Measurements from ENCODE around the gene STAT5B. TPM values are rescaled to one million over a fixed set of nuclear protein-coding genes. Genes with fewer than 3 reads are reported as not detected.
A peak's percentile ranks its signal among the peaks of the same experiment; 100 is the strongest.

Gene STAT5B
- total RNA-seq, 2 donors from 2014 or later, result 35.7 to 51.4 TPM

DNA sequence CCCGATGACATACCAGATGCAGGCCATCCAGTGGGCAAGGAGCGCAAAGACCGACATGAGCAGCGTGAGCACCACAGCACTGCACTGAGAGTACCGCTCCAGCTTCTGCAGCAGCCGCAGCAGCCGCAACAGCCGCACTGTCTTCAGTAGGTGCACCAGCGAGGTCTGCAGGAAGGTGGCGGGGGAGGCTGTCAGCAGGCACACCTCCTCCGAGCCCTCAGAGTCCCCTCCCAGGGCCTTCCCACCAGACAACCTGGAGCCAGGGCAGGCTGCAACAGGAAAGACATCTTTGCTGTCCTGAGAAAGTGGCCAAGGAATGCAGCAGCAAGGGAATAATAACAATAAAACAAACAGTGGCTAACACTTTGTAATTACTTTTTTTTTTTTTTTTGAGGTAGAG is 104.4 kb downstream of the STAT5B start:
- Mint-ChIP-seq H3K4me1 (no peaks in the 10 kb centered on the region), H3K27ac (no peak overlapping the region), H3K4me3 (no peak overlapping the region), H3K27me3 (ENCODE audit: insufficient read depth) (peaks cover 12% of the 10 kb centered on the region), H3K9me3 (no peaks in the 10 kb centered on the region), H3K36me3 (ENCODE audit: low read depth) (no peaks in the 10 kb centered on the region)
- Histone ChIP-seq H3K9me3 (ENCODE audit: control insufficient read depth, low read length) (no peaks in the 10 kb centered on the region), H3K9ac (ENCODE audit: extremely low read depth, low read length, poor library complexity, severe bottlenecking) (no peak overlapping the region), H3K27ac (ENCODE audit: low read depth, low read length) (no peak overlapping the region), H3K4me3 (ENCODE audit: low read length) (no peak overlapping the region), H3K27me3 (ENCODE audit: control insufficient read depth, insufficient read depth, low read length, poor library complexity, severe bottlenecking) (no peaks in the 10 kb centered on the region), H3K36me3 (ENCODE audit: control insufficient read depth, insufficient read depth, low read length) (no peaks in the 10 kb centered on the region), H3K4me1 (ENCODE audit: control insufficient read depth, insufficient read depth, low read length) (no peaks in the 10 kb centered on the region)
- peak; percentile 75 for DNase-seq
- WGBS, 2 experiments (ENCODE audit: insufficient coverage in 1 of 2, insufficient read length in 1 of 2), result 69 to 74% methylated on average over 6 to 11 of the region's 11 CpGs
- TF ChIP-seq, protein P1, sequence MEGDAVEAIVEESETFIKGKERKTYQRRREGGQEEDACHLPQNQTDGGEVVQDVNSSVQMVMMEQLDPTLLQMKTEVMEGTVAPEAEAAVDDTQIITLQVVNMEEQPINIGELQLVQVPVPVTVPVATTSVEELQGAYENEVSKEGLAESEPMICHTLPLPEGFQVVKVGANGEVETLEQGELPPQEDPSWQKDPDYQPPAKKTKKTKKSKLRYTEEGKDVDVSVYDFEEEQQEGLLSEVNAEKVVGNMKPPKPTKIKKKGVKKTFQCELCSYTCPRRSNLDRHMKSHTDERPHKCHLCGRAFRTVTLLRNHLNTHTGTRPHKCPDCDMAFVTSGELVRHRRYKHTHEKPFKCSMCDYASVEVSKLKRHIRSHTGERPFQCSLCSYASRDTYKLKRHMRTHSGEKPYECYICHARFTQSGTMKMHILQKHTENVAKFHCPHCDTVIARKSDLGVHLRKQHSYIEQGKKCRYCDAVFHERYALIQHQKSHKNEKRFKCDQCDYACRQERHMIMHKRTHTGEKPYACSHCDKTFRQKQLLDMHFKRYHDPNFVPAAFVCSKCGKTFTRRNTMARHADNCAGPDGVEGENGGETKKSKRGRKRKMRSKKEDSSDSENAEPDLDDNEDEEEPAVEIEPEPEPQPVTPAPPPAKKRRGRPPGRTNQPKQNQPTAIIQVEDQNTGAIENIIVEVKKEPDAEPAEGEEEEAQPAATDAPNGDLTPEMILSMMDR (conservative IDR thresholded peaks at IDR 0.05), result peak; percentile 33

- Histone ChIP-seq H3K27me3 (ENCODE audit: control insufficient read depth, insufficient read depth, low read length, poor library complexity, severe bottlenecking) (no peaks in the 10 kb centered on the region), H3K4me1 (ENCODE audit: control insufficient read depth, insufficient read depth, low read length) (no peaks in the 10 kb centered on the region), H3K27ac (ENCODE audit: low read depth, low read length) (no peak overlapping the region), H3K4me3 (ENCODE audit: low read length) (no peak overlapping the region), H3K9ac (ENCODE audit: extremely low read depth, low read length, poor library complexity, severe bottlenecking) (no peak overlapping the region), H3K36me3 (ENCODE audit: control insufficient read depth, insufficient read depth, low read length) (no peaks in the 10 kb centered on the region), H3K9me3 (ENCODE audit: control insufficient read depth, low read length) (no peaks in the 10 kb centered on the region)
- Mint-ChIP-seq H3K27me3 (ENCODE audit: insufficient read depth) (peaks cover 5% of the 10 kb centered on the region), H3K9me3 (no peaks in the 10 kb centered on the region), H3K4me3 (no peak overlapping the region), H3K4me1 (no peaks in the 10 kb centered on the region), H3K27ac (no peak overlapping the region), H3K36me3 (ENCODE audit: low read depth) (no peaks in the 10 kb centered on the region)
- 95 to 98% methylated on average over 24 to 29 of the region's 29 CpGs for WGBS, 2 experiments (ENCODE audit: insufficient coverage in 1 of 2, insufficient read length in 1 of 2)
- TF ChIP-seq, protein P1 (conservative IDR thresholded peaks at IDR 0.05), result no peak
- no peak for DNase-seq
These were observed 106.8 kb downstream of the STAT5B start for GRCh38 chr17:42169351-42169750.

DNA sequence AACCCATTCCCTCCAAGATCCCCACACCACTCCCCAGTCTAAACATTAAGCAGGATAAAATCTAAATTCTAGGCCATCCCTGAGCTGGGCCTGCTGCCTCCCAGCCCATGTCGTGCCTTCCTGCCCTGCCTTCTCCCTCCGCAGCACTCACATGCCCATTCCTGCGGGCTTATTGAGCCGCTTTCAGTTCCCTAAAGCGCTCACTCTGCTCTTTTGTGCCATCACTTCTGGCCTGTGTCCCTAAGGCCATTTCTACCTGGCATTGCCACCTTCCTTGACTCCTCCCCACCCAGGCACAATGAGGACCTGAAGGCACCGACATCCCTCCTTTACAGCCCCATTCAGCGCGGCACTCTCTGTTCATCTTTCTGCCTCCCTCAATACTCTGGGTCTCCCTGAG is 108.4 kb downstream of the STAT5B start:
- no peak overlapping the region for H3K9ac ChIP-seq (ENCODE audit: extremely low read depth, low read length, poor library complexity, severe bottlenecking)
- TF ChIP-seq, protein P1 (conservative IDR thresholded peaks at IDR 0.05), result no peak

More for the DNA sequence above, 108.4 kb downstream of the STAT5B start:
- Histone ChIP-seq H3K4me3 (ENCODE audit: low read length) (no peak overlapping the region), H3K36me3 (ENCODE audit: control insufficient read depth, insufficient read depth, low read length) (no peaks in the 10 kb centered on the region), H3K27ac (ENCODE audit: low read depth, low read length) (no peak overlapping the region), H3K27me3 (ENCODE audit: control insufficient read depth, insufficient read depth, low read length, poor library complexity, severe bottlenecking) (no peaks in the 10 kb centered on the region), H3K9me3 (ENCODE audit: control insufficient read depth, low read length) (no peaks in the 10 kb centered on the region), H3K4me1 (ENCODE audit: control insufficient read depth, insufficient read depth, low read length) (no peaks in the 10 kb centered on the region)
- no peak for DNase-seq
- peaks cover 5% of the 10 kb centered on the region for H3K27me3 Mint-ChIP-seq (ENCODE audit: insufficient read depth)
- H3K4me1 Mint-ChIP-seq, result no peaks in the 10 kb centered on the region
- H3K9me3 Mint-ChIP-seq, result no peaks in the 10 kb centered on the region
- H3K36me3 Mint-ChIP-seq (ENCODE audit: low read depth), result no peaks in the 10 kb centered on the region
- no peak overlapping the region for H3K4me3 Mint-ChIP-seq
- H3K27ac Mint-ChIP-seq, result no peak overlapping the region
- WGBS, 2 experiments (ENCODE audit: insufficient coverage in 1 of 2, insufficient read length in 1 of 2), result 97 to 98% methylated on average over 6 to 8 of the region's 8 CpGs

Measured in endodermal cell (in vitro differentiated cells).